ENCODE results near the gene SHLD1.
"Not testable (repeated sequence)": the region's sequence is repeated elsewhere in the genome, so short reads cannot be mapped to it uniquely, and the experiment has no call there.

SHLD1 gene, protein sequence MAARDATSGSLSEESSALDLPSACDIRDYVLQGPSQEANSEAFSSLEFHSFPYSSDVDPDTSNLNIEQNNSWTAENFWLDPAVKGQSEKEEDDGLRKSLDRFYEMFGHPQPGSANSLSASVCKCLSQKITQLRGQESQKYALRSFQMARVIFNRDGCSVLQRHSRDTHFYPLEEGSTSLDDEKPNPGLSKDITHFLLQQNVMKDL

DNA sequence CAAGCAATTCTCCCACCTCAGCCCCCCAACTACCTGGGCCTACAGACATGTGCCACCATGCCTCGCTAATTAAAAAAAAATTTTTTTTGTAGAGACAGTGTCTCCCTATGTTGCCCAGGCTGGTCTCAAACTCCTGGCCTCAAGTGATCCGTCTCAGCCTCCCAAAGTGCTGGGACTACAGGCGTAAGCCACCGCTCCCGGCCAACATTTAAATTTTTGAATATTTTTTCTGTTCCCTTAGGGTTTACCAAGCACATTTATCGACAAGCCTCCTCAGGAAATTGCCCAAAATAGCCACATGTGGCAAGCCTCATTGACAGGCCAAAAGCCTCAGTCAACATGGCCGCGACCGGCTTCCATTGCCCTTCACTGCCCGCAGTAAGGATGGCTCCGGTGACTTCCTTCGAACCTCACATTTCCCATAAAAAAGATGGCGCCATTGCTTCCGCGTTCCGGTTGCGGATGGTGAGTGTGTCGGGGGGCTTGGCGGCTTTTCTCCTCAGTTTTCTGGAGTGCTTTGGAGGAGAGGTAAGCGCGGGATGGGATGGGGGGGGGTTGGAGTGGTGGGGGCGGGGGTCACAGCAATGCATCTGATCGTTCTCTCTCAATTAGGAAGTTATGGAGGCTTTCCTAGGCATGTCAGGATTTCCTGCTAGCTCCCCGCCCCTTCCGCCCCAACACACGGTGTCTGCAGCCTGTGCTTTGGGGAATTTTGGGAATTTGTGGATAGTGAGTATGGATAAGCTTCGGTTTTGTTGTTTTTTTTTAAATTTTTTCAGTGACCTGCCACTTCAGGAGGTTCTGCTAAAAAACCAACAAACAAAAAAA lies at the start of gene SHLD1:
TSS of gene SHLD1 (plus strand) at position 450 of the 828 bp plus-strand sequence. CDS start 22,465 bp downstream, outside the sequence.
- peak; percentile 91 for DNase-seq

GRCh38 chr20:5702339-5702738 lies 47.9 kb upstream of the SHLD1 start:
- not testable (repeated sequence) for DNase-seq

- no peak for DNase-seq
Measured at GRCh38 chr20:5703681-5704101, 46.5 kb upstream of the SHLD1 start.

DNA sequence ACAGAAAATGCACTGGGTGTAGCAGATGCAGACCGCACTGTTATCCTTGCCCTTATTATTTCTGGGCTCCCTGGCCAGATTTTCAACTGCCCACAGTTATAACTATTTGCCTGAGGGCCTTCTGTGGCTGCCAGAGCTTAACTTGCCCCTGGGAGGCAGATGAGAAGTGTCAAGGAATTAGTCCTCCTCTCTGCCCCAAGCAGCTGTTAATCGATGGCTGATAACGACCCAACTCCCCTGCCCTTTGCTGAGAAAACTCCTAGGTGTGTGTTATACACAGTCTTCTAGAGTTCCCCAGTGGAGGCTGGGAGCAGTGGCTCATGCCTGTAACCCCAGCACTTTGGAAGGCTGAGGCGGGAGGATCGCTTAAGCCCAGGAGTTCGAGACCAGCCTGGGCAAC lies 44.4 kb upstream of the SHLD1 start:
- no peak for DNase-seq

GRCh38 chr20:5706797-5707196 lies 43.4 kb upstream of the SHLD1 start:
- no peak for DNase-seq

GRCh38 chr20:5710551-5710950 lies 39.6 kb upstream of the SHLD1 start:
- no peak for DNase-seq

DNA sequence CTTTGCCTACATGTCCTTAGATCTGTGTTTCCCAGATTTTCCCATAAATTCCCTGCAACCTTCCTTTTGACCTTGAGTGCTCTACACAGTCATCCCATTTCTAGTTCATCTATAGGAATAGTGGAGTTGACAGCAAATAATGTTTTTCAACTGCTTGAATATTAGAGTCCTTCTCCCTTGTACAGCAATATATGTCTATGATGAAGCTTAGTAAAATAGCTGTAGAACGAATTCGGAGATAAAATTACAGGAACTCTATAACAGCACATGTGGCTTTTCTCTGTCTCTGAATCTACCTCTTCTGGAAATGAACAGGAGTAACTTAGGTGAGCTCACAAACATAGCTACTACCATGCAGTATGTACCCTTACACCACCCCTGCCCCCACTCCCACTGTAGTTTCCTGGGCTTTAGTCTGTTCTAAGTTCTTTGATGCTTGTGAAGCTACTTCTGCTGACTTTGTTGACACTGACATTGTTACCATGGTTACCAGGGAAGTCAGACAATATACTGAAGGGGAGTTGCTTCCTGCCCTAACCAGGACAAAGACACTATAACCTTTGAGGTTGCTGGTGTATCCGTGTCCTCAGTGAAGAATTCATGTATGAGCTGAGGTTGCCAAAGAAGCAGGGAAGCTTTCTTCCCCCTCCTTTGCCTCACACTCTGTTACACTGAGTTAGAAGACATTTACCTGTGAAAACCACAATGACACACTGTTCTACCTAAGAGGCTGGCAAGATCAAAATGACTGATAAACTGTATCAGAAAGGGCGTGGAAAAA lies 35.8 kb upstream of the SHLD1 start:
- DNase-seq, result peak; percentile 54

GRCh38 chr20:5715071-5715841 lies 34.9 kb upstream of the SHLD1 start:
- no peak for DNase-seq

DNA sequence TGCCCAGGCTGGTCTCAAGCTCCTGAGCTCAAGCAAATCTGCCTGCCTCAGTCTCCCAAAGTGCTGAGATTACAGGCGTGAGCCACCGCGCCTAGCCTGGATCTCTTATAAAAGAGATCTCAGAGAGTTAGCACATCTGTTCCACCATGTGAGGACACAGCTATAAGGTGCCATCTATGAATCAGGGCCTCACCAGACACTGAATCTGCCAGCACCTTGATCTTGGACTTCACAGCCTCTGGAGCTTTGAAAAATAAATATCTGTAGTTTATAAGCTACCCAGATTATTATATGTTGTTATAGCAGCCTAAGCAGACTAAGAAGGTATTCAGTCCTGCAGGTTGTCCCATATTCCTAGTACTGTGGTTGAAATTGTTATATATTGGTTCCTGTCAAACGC lies 33.2 kb upstream of the SHLD1 start:
- DNase-seq, result no peak

- DNase-seq, result no peak
Measured at GRCh38 chr20:5718896-5719595, 31.2 kb upstream of the SHLD1 start.

GRCh38 chr20:5719861-5720403 lies 30.3 kb upstream of the SHLD1 start:
- peak; percentile 37 for DNase-seq

DNA sequence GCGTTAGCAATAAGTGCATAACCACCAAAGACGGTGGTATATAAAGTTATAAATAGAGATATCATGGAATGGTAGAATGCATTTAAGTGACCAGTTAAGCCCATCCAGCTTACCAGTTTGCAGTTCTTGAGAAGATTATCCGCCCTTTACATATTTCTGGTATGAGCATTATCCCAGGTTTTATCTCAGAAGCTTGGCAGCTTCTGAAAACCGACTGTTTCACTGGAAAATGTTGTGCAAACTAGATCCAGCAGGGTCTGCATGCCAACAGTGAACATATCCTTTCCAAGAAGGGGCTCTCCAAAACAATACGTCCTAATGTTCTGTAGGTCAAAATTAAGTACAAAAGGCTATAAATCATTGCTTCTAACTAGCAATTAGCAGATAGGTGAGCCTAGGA lies 29.5 kb upstream of the SHLD1 start:
- DNase-seq, result no peak

GRCh38 chr20:5721356-5721755 lies 28.8 kb upstream of the SHLD1 start:
- DNase-seq, result not testable (repeated sequence)

- no peak for DNase-seq
Measured at GRCh38 chr20:5722927-5723326, 27.3 kb upstream of the SHLD1 start.

DNA sequence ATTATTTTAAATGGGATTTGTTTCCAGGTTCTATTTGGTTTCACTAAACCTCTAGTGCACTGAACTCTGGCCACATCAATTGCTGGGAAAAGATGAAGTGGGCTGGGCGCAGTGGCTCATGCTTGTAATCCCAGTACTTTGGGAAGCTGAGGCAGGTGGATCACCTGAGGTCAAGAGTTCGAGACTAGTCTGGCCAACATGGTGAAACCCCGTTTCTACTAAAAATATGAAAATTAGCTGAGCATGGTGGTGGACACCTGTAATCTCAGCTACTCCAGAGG lies 25.1 kb upstream of the SHLD1 start:
- DNase-seq, result not testable (repeated sequence)

- DNase-seq, result no peak
Measured at GRCh38 chr20:5727018-5727515, 23.1 kb upstream of the SHLD1 start.

- DNase-seq, result no peak
Measured at GRCh38 chr20:5729348-5729747, 20.9 kb upstream of the SHLD1 start.

- DNase-seq, result no peak
Measured at GRCh38 chr20:5730131-5730530, 20.1 kb upstream of the SHLD1 start.

DNA sequence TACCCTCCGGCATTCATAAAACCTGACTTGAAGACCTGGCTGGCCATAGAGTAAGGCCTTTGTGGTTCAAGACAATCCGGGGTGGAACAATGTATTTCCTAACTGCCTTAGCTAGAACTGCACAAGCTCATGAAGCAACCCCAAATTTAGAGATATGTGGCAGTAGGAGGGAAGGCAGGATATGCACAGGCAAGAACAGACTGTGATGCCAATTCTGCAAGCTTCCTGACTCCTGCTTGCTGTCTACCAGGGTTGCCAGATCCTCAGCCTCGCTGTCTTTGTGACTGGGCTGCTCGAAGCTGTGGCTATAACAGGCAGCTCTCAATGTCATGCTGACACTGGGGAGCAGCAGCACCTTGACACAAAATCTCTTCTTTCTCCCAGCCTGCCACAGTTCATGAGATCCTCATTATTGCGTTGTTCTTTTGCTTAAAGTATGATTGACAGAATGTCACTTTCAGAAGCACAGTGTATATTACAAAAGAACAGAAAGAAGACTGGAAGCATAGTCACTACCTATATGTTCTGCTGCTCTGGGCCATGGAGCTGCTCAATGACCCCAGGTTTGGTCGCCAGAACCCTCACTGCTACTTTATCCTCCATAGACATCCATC lies 18.3 kb upstream of the SHLD1 start:
- DNase-seq, result no peak

GRCh38 chr20:5734602-5735001 lies 15.6 kb upstream of the SHLD1 start:
- no peak for DNase-seq

GRCh38 chr20:5735845-5736510 lies 14.2 kb upstream of the SHLD1 start:
- DNase-seq, result no peak

Measured in activated CD4-positive, alpha-beta T cell treated with anti-CD3 and anti-CD28 coated beads, Interleukin-10, Interleukin-2, amounts not matched to agents 100 ng/mL and 50 ng/mL, durations not matched to agents 16 hours and 8 hours (primary cell).